ENCODE measurements around the gene S100A8. TPM values are rescaled to one million over a fixed set of nuclear protein-coding genes. Genes with fewer than 3 reads are reported as not detected.

Gene S100A8
- polyA plus RNA-seq, 3 donors, result 4.1 to 21.5 (median 14.9) TPM

- DNase-seq (ENCODE audit: low read depth in 3 of 3, low spot score in 2 of 3), result no peak
These were observed 26.7 kb downstream of the S100A8 start for GRCh38 chr1:153364156-153364555.

- DNase-seq (ENCODE audit: low read depth in 3 of 3, low spot score in 2 of 3), result no peak
These were observed 27.2 kb downstream of the S100A8 start for GRCh38 chr1:153363641-153364040.

GRCh38 chr1:153362187-153362775, 28.6 kb downstream of the S100A8 start:
- DNase-seq (ENCODE audit: low read depth in 3 of 3, low spot score in 2 of 3), result peak; percentile 33 to 64 (median 58)

GRCh38 chr1:153361480-153362109, 29.3 kb downstream of the S100A8 start:
- no peak for DNase-seq (ENCODE audit: low read depth in 3 of 3, low spot score in 2 of 3)

- DNase-seq (ENCODE audit: low read depth in 3 of 3, low spot score in 2 of 3), result no peak
These were observed 30.0 kb downstream of the S100A8 start for GRCh38 chr1:153360592-153361479.

- no peak for DNase-seq (ENCODE audit: low read depth in 3 of 3, low spot score in 2 of 3)
These were observed 30.7 kb downstream of the S100A8 start for GRCh38 chr1:153360190-153360589.

GRCh38 chr1:153359241-153359640, 31.6 kb downstream of the S100A8 start:
- no peak for DNase-seq (ENCODE audit: low read depth in 3 of 3, low spot score in 2 of 3)

GRCh38 chr1:153358691-153358975, 32.2 kb downstream of the S100A8 start:
- no peak for DNase-seq (ENCODE audit: low read depth in 3 of 3, low spot score in 2 of 3)

GRCh38 chr1:153357853-153358690, 32.8 kb downstream of the S100A8 start, which contains the start of gene S100A9:
Gene S100A9 (plus strand): TSS chr1:153357854. CDS start chr1:153358284, 430 bp downstream.
- DNase-seq (ENCODE audit: low read depth in 3 of 3, low spot score in 2 of 3), result no peak

GRCh38 chr1:153357076-153357852, 33.6 kb downstream of the S100A8 start:
- no peak for DNase-seq (ENCODE audit: low read depth in 3 of 3, low spot score in 2 of 3)

- no peak for DNase-seq (ENCODE audit: low read depth in 3 of 3, low spot score in 2 of 3)
These were observed 34.3 kb downstream of the S100A8 start for GRCh38 chr1:153356392-153357075.

- no peak for DNase-seq (ENCODE audit: low read depth in 3 of 3, low spot score in 2 of 3)
These were observed 35.3 kb downstream of the S100A8 start for GRCh38 chr1:153355445-153356071.

- DNase-seq (ENCODE audit: low read depth in 3 of 3, low spot score in 2 of 3), result no peak
These were observed 36.2 kb downstream of the S100A8 start for GRCh38 chr1:153354515-153355193.

GRCh38 chr1:153353226-153353947, 37.5 kb downstream of the S100A8 start:
- no peak for DNase-seq (ENCODE audit: low read depth in 3 of 3, low spot score in 2 of 3)

- peak in 2 of 3 donors; percentile 33 to 41 for DNase-seq (ENCODE audit: low read depth in 3 of 3, low spot score in 2 of 3)
These were observed 38.4 kb downstream of the S100A8 start for GRCh38 chr1:153352523-153352922.

- DNase-seq (ENCODE audit: low read depth in 3 of 3, low spot score in 2 of 3), result no peak
These were observed 40.4 kb downstream of the S100A8 start for GRCh38 chr1:153350321-153350957.
